ENCODE data around the gene FAM89A. TPM values are rescaled to one million over a fixed set of nuclear protein-coding genes. Genes with fewer than 3 reads are reported as not detected.
A peak's percentile ranks its signal among the peaks of the same experiment; 100 is the strongest.

The FAM89A gene
- total and polyA plus RNA-seq, 2 donors (not counting 3 experiments of a cell fraction or from before 2014, with no cell fraction given) = 21.0 to 24.0 TPM

DNA sequence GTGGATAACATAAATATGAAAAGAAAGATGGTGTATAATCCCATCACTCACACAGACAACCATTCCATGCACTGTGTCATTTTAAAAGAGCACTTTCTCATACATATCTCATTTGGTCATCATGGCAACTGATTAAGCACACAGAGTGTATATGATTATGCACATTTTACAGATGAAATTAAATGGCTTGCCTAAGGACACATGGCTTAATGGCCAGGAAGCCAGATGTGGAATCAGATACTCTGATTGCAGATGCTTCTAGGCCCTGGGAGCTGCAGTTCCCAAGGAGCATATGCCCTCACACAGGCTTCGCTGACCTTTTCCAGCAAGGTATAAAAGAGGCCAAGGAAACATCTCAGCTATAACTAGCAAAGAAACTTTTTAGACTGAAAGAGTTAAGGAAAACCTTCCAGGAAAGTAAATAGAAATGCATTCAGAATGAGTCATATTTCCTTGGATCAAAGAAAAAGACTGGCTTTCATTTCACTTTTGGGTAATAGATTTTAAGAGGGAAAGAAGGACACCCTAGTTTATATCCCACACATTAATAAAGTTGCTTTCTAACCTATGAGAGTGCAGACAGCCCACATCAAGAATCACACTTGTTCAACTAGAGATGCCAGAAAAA is 19.6 kb upstream of the FAM89A start:
- FAIRE-seq = peak; percentile 73
- no peaks in the 10 kb centered on the region for H3K79me2 ChIP-seq (ENCODE audit: control insufficient read depth, insufficient read depth, low read length)
- BruUV-seq (replicated peaks) = no TSS peak
- no peaks in the 10 kb centered on the region for H3K9me1 ChIP-seq (replicated peaks; ENCODE audit: control insufficient read depth, extremely low read depth, insufficient read depth, low read length)
- H3K27ac ChIP-seq (ENCODE audit: insufficient read depth, low read depth, low read length) = no peak overlapping the region
- no peaks in the 10 kb centered on the region for H3K36me3 ChIP-seq (ENCODE audit: control insufficient read depth in 2 of 2, extremely low read depth in 1 of 2, insufficient read depth in 2 of 2, low read length in 2 of 2)
- H3K4me1 ChIP-seq (ENCODE audit: control insufficient read depth, extremely low read depth, insufficient read depth, low read length) = peaks cover 8% of the 10 kb centered on the region
- H3K27me3 ChIP-seq (ENCODE audit: control insufficient read depth in 2 of 2, insufficient read depth in 2 of 2, low read length in 2 of 2) = peaks cover 0 to 4% of the 10 kb centered on the region in 2 experiments
- no peak overlapping the region for H3K4me3 ChIP-seq (replicated peaks in 1 of 3; ENCODE audit: insufficient read depth in 1 of 3, low read depth in 1 of 3, low read length in 3 of 3)
- CTCF ChIA-PET = no interaction called here
- DNase-seq (ENCODE audit: low read depth, low spot score) = peak; percentile 22
- no peak overlapping the region for H2AFZ ChIP-seq (ENCODE audit: low read depth, low read length)
- POLR2A ChIA-PET = no interaction called here
- dilution Hi-C loops (cut with MboI; ENCODE audit: extremely low pct_ligation_motif_present, low sequenced_read_pairs) (no loop called here), intact Hi-C loops (cut with micrococcal nuclease) (no loop called here)
- H3K9me3 ChIP-seq (replicated peaks; ENCODE audit: control insufficient read depth, insufficient read depth, low read length) = no peaks in the 10 kb centered on the region
- H4K20me1 ChIP-seq (replicated peaks; ENCODE audit: control insufficient read depth, extremely low read depth, insufficient read depth, low read length) = no peaks in the 10 kb centered on the region
- no peak overlapping the region for H3K9ac ChIP-seq (replicated peaks; ENCODE audit: extremely low read depth, insufficient read depth, low read length)
- H3K4me2 ChIP-seq (ENCODE audit: insufficient read depth, low read length) = no peak overlapping the region
- TF ChIP-seq FOS (IDR thresholded peaks at IDR 0.05; ENCODE audit: borderline replicate concordance, insufficient read depth, low read length) (peak; percentile 53), POLR2AphosphoS5 (IDR thresholded peaks at IDR 0.05; ENCODE audit: insufficient read depth, low read depth, low read length) (no peak), JUN (IDR thresholded peaks at IDR 0.05; ENCODE audit: borderline replicate concordance, insufficient read depth, insufficient read length, low read depth) (peak; percentile 73), GATA2 (IDR thresholded peaks at IDR 0.05; ENCODE audit: insufficient read depth, insufficient read length, low read depth, low read length) (no peak), EZH2 (IDR thresholded peaks at IDR 0.05; ENCODE audit: borderline replicate concordance, low read depth, low read length, severe bottlenecking) (no peak)

DNA sequence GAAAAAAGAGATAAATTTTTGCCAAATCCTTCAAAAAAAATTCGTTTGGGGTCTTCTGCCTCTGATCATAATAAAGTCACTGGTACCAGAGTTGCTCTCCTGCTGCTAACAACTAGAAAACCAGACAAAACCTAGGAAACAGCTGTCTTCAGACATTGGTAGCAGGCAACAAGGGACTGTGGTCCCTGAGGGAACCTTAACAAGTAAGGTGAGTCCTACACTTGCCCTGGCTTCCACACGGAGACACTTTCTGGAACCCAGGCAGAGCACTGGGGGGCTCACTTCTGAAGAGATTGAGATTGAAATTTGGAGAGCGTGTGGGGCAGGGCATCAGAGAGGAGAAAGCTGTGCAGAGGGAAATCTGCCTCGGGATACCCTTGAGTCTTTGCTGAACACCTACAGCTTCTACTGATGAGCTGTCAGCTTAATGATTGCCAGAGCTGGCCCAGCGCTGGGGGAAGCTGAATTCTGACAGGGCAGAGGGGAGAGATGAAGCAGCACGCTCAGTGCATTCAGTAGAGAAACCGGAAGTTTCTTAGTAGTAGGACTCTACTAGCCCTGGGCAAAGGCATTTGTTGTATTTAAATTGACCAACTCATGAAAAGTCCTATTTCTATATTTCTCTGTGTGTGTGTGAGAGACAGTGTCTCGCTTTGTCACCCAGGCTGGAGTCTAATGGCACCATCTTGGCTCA is 18.5 kb upstream of the FAM89A start:
- dilution Hi-C loops (cut with MboI; ENCODE audit: extremely low pct_ligation_motif_present, low sequenced_read_pairs) = no loop called here
- DNase-seq (ENCODE audit: low read depth, low spot score) (no peak), FAIRE-seq (no peak)
- H3K9me1 ChIP-seq (replicated peaks; ENCODE audit: control insufficient read depth, extremely low read depth, insufficient read depth, low read length) = no peaks in the 10 kb centered on the region
- no peak overlapping the region for H3K27ac ChIP-seq (ENCODE audit: insufficient read depth, low read depth, low read length)
- POLR2A ChIA-PET = no interaction called here
- TF ChIP-seq FOS (IDR thresholded peaks at IDR 0.05; ENCODE audit: borderline replicate concordance, insufficient read depth, low read length) (no peak), POLR2AphosphoS5 (IDR thresholded peaks at IDR 0.05; ENCODE audit: insufficient read depth, low read depth, low read length) (no peak)
- TF ChIP-seq, protein P1, sequence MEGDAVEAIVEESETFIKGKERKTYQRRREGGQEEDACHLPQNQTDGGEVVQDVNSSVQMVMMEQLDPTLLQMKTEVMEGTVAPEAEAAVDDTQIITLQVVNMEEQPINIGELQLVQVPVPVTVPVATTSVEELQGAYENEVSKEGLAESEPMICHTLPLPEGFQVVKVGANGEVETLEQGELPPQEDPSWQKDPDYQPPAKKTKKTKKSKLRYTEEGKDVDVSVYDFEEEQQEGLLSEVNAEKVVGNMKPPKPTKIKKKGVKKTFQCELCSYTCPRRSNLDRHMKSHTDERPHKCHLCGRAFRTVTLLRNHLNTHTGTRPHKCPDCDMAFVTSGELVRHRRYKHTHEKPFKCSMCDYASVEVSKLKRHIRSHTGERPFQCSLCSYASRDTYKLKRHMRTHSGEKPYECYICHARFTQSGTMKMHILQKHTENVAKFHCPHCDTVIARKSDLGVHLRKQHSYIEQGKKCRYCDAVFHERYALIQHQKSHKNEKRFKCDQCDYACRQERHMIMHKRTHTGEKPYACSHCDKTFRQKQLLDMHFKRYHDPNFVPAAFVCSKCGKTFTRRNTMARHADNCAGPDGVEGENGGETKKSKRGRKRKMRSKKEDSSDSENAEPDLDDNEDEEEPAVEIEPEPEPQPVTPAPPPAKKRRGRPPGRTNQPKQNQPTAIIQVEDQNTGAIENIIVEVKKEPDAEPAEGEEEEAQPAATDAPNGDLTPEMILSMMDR (IDR thresholded peaks at IDR 0.05; ENCODE audit: extremely low read depth in 1 of 2, insufficient read depth in 1 of 2, low read depth in 1 of 2, low read length in 2 of 2) = no peak
- BruUV-seq (replicated peaks) = no TSS peak
- H3K9ac ChIP-seq (replicated peaks; ENCODE audit: extremely low read depth, insufficient read depth, low read length) = no peak overlapping the region
- H3K4me3 ChIP-seq (replicated peaks in 1 of 3; ENCODE audit: insufficient read depth in 1 of 3, low read depth in 1 of 3, low read length in 3 of 3) = no peak overlapping the region
- intact Hi-C loops (cut with micrococcal nuclease) = no loop called here
- no peak overlapping the region for H2AFZ ChIP-seq (ENCODE audit: low read depth, low read length)
- H4K20me1 ChIP-seq (replicated peaks; ENCODE audit: control insufficient read depth, extremely low read depth, insufficient read depth, low read length) = no peaks in the 10 kb centered on the region
- CTCF ChIA-PET = interaction anchor here (0.9 kb wide), 1 partner anchor 34 kb away, joined by 3 read pairs; no protein-coding TSS in a partner anchor
- H3K79me2 ChIP-seq (ENCODE audit: control insufficient read depth, insufficient read depth, low read length) = no peaks in the 10 kb centered on the region
- H3K36me3 ChIP-seq (ENCODE audit: control insufficient read depth in 2 of 2, extremely low read depth in 1 of 2, insufficient read depth in 2 of 2, low read length in 2 of 2) = no peaks in the 10 kb centered on the region
- peaks cover 8% of the 10 kb centered on the region for H3K4me1 ChIP-seq (ENCODE audit: control insufficient read depth, extremely low read depth, insufficient read depth, low read length)
- H3K9me3 ChIP-seq (replicated peaks; ENCODE audit: control insufficient read depth, insufficient read depth, low read length) = no peaks in the 10 kb centered on the region
- peaks cover 0 to 4% of the 10 kb centered on the region in 2 experiments for H3K27me3 ChIP-seq (ENCODE audit: control insufficient read depth in 2 of 2, insufficient read depth in 2 of 2, low read length in 2 of 2)
- no peak overlapping the region for H3K4me2 ChIP-seq (ENCODE audit: insufficient read depth, low read length)

Data from endothelial cell of umbilical vein (primary cell).